ENCODE measurements around the gene SYT5.
A peak's percentile ranks its signal among the peaks of the same experiment; 100 is the strongest.
"Not testable (repeated sequence)": the region's sequence is repeated elsewhere in the genome, so short reads cannot be mapped to it uniquely, and the experiment has no call there.

SYT5 gene

DNA sequence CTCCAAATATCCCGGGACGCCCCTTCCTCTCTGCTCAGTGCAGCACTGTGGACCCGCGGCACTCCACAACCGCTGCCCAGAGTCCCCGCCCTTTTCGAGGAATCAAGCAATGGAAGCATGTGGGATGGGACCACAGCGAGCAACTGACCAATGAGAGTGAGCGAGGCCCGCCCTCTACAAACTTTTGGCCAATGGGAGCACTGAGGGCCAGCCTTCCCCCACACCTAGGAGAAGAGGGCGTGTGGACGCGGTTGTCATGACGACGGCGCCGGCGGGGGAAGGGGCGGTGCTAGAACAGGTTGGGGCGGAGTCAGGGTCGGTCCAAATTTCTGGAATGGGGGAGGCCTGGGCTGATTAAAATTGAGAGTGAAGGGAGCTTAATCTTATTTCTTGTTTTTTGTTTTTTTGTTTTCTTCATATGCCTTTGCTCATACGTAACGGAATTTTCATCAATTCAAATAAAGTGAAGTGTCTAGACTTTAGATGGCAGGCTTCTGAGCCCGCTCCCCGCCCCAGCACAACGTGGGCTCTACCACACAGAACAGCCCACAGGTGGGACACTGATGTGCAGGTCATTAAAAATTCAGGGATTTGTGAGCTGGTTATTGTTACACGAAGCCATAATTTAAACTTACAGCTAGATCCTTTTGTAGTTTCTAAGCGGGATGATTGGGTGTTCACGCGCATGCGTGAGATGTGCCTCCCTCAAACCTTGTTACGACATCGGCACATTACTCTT lies 13.4 kb downstream of the SYT5 start, which contains the start of gene DNAAF3:
DNAAF3 (minus strand) TSS at position 84 of the 739 bp plus-strand sequence. CDS start 200 bp downstream, outside the sequence.
- DNase-seq = peak; percentile 44

DNA sequence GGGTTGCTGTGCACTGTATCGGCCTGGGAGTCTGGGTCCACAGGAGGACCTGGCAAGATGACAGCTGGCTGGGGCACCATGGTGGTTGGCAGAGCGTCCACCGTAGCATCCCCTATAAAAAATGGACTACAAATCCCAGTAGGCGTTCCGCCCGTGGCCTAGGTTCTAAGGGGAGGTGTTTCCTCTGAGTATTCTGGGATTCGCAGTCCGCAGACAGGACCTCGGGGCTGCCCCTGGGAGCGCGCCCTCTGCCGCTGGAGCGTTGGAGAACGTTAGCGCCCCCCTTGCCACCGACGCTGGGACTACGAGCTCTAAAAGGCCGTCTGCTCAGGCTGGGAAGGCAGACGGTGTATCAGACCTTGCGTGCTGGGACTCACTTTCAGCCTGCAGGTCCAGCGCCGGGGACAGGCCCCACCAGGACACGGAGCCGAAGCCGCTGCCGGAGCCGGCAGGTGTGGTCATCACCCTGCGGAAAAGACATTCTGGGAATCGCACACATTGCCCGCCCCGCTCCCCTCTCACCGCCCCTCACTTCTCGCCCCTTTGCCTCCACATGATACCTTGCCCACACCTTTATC lies 14.0 kb downstream of the SYT5 start:
- DNase-seq = peak; percentile 50

DNA sequence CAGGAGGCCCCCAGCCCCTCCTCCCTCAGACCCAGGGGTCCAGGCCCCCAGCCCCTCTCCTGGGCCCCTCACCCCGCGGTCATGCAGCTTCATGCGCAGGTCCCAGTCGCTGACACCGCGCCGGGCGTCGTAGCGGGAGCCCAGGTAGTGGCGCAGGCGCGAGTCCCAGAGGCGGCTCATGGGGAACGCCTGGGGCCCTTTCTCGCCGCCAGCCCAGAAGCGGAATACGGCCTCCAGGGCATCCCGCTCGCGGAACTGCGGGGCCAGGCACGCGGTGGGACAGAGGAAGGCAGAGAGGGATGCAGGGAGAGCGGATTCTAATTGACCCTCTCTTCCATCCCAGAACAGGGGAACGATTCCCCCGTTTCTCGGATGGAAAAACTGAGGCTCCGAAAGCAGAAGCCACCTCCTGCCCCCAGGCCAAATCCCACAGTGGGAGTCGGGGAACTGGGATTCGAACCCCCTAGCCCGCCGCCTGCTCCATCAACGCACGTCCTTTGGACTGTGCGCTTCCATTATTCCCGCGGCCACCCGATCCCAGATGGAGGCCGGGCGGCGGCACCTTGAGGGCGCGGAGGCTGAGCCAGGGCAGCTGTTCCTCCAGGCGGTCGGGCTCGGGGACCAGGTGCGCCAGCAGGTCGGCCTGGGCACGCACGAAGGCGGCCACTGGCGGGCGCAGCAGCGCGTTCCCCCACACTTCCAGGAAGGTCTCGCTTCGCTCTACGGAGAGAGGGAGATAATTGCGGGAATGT lies 18.3 kb downstream of the SYT5 start:
- no peak for DNase-seq

DNA sequence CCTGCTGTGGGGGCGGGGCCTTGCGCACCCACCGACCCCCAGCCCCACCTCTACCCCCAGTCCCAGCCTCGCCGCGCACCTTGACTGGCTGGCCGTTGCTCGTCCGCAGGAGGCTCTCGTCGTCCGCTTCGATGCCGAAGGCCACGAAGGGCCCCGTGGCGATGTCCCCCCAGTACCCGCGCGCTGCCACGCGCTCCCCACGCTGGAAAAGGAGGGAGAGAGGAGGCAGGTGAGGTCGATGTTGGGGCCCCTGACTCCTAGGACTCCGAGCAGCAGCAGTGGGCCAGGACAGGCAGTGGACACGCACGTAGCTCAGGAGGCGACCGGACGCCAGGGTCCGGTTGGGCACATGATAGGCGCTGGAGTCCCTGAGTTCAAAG lies 19.1 kb downstream of the SYT5 start:
- DNase-seq = no peak

DNA sequence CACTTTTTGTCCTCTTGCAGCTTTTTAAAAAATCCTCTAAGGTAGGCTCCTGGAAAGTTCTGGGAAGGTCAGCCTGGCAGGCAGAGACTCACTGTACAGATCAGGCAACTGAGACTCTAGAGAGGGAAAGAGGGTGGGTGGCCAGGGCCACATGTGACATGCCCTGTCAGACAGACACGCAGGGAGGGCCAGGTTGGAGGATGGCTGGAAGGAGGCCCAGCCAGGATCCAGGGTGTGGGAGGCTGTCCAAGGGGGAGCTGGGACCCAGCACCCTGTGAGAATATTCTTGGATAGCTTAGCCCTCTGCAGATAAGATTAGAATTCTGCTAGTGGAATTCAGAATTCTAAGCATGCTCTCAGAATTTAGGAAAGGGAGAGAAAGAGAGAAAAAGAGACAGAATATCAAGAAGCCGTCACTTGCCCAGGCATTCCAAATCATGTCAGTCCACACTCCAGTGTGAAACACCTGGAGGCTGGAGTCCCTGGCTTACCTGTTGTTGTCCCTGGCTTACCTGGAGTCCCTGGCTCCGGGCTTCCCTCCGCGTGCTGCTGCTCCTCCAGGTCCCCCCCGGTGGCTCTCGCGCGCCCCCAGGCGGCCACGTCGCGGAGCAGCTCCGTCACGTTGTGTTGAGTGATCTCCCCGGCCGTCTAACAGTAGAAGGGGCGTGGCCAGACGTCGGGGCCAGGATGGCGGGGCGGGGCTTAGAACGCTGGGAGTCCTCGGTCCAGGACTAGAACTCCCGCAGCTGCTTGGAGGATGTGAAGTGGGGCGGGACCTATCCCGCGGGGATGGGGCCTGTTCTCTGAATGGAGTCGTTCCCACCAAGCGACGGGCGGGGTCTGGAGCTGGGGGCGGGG lies 19.7 kb downstream of the SYT5 start:
- DNase-seq = peak; percentile 81

DNA sequence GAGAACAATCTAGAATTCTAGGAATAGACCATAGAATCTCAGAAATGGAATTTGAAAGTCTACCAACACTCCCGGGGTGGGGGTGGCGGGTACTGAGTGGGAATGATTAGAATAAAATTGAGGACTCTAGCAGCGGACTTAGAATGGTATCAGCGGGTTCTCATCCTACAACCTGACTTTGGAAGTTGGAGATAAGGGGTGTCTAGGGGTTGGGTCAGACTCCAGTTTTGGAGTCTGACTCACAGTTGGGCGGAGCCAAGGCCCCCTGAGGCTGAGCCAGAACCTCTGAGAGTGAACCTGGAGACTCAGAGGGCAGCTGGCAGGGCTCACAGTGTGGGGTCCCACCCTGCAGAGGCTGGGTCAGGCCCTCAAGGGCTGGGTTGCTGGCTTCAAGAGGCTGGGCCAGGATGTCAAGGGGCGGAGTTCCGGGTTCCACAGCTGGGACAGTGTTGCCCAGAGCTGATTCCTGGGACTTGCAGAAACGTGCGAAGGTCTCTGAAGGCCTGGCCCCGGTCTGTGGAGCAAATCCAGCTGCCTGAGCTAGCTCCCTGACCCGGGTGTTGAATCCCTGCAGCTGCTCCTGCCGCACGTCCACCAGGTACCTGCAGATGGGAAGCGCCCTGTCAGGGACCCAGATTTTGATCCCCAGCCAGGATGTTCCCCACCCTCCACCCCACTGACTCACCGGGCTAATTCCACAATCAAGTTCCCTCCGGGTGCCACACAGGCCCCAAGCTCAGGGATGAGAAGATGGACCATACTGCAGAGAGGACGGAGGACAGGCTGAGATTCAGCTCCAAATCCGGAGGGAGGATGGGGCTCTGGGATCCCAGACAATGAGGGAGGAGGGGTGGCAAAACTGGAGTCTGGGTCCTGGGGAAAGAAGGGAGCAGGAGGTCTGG lies 21.0 kb downstream of the SYT5 start:
- DNase-seq = no peak

DNA sequence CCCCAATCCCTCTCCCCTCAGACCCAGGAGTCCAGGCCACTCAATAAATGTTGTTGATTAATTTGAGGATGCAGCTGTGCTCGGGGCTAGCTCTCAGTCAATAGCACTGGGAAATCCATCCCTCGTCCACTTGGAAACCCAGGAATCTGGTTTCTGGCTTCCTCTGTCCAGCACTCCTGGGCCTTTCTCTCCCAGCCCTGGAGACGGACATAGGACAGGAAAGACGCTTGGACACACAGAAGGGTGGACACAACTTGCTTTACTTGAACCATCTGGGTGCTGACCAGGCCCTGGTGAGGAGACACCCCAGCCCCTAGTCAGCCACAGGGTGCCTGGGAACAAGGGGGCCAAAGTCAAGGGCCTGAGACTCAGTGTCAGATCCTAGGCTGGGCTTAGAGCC lies 21.7 kb downstream of the SYT5 start:
- DNase-seq = no peak

DNA sequence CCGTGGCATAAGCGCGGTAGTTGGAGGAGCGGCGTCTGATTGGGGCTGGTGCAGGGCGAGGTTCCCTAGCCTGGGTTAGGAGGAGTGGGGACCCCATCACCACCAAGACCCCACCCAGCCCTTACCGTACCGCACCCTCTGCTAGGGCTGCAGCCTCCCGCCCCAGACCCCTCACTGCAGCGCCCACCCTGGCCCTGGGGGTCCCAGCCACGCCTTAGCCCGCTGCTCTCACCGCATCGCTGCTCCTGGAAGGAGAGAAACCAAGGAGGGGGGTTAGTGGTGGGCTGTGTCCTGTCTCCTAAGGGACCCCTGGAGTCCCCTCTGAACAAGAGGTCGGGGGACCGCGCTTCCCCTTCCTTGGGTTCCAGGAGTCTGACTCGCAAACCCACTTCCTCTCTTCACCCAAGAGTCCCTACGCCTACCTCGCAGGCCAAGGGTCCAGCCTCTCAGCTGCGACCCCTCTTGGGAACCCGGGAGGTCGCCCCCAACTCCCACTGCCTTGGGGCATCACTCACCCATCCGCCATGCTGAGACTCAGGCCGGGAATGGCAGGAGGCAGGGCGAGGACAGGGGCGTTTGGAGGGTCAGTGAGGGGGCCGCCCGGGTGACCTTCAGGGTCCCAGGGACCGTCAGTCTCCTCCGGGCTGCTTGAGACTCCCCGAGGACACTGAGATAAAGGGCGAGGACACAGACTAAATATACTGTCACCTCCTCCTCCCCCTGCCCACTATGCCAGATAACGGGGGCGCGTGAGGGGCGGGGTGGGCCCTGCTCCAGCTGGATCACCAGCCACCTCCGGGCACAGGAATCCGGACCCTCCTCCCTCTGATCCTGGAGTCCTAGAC lies 22.8 kb downstream of the SYT5 start, which contains the start of gene TNNI3:
TNNI3 (minus strand) TSS at position 669 of the 845 bp plus-strand sequence; CDS start at position 526, 143 bp downstream.
- no peak for DNase-seq

DNA sequence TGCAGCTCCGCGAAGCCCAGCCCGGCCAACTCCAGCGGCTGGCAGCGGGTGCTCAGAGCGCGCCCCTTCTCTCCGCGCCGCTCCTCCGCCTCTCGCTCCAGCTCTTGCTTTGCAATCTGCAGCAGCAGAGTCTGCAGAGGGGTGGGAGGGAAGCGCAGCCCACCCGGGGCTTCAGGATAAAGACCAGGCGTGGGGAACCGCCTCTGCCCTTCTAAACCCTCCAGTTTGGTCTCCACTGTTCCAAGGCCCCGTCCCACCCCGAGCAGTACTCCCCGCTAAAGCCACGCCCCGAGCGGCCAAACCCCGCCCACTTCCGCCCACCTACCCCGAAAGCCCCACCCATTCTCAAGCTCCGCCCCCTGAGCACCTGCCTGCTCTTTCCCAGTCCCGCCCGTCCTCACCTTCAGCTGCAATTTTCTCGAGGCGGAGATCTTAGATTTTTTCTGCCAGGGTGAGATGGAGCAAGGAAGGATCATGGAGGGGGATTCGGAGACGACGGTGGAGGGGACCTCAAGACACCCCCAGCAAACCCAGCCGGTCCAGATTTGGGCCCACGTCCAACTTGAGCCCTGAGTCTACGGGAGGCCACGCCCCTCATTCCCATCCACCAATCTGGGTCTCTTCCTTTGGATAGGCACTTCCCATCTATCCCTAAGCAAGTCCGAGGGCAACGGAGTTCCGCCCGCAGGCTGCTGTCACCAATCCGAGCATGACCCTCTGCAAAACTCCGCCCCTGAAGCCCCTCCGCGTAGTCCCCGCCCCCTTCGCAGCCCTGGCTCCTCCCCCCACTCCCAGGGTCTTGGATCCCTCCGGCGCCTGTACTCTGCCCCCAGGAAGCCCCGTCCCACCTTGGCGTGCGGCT lies 23.7 kb downstream of the SYT5 start:
- no peak for DNase-seq

DNA sequence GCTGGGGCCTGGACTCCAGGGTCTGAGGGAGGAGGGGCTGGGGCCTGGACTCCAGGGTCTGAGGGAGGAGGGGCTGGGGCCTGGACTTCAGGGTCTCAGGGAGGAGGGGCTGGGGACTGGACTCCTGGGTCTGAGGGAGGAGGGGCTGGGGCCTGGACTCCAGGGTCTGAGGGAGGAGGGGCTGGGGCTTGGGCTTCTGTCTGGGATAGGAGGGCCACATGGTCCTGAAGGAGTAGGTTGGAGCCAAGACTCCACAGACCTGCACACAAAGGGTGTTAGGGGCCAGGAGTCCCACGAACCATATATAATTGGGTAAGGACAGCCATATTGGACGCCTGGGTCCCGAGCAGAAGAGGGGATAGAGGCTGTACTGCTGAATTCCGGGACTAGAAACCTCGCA lies 24.3 kb downstream of the SYT5 start:
- not testable (repeated sequence) for DNase-seq

DNA sequence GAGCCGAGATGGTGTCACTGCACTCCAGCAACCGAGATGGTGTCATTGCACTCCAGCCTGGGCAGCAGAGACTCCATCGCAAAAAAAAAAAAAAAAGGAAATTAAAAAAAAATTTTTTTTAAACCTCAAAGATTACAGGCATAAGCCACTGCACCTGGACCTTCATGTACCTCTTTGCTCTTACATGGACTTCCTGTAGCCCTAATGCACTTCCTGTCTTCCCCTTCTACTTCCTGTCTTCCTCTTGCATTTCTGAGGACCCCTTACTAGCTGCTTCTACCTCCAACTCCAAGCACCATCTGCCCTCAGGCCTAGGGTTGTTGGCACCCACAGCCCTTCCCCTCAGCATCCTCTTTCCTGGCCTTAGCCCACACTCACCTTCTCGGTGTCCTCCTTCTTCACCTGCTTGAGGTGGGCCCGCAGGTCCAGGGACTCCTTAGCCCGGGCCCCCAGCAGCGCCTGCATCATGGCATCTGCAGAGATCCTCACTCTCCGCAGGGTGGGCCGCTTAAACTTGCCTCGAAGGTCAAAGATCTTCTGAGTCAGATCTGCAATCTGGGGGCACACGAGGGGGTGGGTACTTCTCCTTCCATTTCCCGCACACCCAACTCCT lies 26.3 kb downstream of the SYT5 start:
- DNase-seq = no peak

DNA sequence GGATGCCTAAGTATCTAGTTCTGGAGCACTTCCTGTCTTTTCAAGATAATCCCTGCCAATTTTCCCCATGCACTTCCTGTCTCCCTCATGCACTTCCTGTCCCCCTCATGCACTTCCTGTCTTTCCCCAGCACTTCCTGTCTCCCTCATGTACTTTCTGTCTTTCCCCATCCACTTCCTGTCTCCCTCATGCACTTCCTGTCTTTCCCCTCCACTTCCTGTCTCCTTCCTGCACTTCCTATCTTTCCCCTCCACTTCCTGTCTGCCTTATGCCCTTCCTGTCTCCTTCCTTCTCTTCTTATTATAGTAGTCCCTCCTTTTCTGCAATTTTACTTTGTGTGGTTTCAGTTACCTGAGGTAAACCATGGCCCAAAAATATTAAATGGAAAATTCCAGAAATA lies 28.1 kb downstream of the SYT5 start:
- no peak for DNase-seq

DNA sequence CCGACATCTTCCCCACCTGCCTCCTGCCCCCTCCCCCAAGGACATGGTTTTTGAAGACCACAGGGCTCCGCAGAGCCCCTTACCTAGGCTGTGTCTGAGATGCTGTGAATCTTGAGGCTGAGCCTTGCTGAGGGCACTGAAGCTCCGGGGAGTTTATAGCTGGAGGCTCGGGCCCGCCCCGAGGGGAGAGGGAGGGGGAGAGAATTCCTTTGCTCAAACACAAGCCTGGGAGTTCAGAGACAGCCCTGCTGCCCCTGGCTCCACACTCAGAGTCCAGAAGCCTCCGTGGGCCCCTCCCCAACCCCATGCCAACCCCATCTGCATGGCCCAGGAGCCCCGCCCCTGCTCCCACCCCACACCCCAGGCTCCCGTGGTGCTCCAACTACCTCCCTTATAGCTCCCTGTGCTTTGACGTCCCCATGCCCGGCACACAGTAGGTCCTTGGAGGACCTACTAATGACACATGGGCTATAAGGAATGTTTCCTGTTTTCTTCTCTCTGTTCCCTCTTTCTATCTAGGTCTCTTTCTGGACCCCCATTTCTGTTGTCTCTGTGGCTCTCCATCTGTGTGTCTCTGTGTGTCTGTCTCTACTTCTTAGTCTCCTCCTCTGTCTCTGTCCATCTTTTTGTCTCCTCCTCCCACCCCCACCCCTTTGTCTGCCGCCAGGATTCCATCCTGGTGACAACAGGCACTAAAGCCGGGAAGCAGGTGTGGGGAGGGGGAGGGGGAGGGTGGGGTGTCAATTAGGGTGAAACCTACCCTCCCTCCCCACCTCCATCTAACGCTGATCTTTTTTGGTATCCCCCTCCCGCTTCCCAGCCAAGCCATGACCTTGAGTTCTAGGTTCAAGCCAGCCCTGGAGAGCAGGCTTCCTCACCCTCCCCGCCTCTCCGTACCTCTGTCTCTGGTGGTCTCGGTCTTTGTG lies 30.7 kb downstream of the SYT5 start, which contains the start of gene TNNT1:
TNNT1 (minus strand) TSS at position 129 of the 926 bp plus-strand sequence. CDS start 2,049 bp downstream, outside the sequence.
- DNase-seq = no peak

DNA sequence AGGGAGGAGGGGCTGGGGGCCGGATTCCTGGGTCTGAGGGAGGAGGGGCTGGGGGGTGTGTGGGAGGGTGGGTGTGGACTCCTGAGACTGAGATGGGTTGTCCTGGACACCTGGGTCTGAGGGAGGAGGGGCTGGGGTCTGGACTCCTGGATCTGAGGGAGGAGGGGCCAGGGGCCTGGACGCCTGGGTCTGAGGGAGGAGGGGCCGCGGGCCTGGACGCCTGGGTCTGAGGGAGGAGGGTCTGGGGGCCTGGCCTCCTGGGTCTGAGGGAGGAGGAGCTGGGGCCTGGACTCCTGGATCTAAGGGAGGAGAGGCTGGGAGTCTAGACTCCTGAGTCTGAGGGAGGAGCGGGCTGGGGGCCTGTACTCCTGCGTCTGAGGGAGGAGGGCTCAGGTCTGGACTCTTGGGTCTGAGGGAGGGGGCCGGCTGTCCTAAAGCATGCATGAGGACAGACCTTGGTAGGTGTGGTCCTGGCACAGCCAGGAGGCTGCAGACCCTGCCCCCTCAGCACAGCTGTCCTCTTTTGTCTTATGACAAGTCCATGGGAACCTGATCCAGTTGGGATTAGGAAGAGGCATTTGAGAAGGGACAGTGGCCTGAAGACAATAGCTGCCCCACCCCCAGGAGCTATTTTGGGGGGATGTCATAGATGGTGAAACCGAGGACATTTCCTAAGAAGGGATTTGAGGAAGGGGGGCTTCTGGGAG lies 32.4 kb downstream of the SYT5 start:
- DNase-seq = no peak

DNA sequence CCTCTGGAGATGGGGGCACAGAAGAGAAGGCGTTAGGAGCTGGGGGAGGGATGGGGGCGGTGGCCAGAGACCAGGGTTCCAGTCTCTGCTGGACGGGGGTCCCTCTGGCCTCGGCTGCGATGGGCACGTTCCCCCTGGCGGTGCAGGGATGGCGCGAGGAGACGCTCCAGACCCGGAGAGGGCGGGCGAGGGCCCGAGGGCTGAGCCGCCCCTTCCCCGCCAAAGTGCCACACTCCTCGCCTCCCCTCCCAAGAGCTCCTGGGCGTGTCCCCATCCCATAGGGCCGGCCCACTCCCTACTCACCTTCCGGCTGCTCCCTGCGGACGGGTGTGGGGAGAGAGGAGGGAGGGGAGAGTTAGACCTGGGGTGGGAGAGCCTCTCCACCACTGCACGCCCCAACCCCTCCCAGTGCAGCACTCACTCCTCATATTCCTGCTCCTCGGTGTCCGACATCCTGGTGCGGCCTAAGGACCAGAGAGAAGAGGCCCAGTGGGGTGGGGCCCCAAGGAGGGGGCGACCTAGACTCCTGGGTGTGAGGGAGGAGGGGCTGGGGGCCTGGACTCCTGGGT lies 33.3 kb downstream of the SYT5 start:
- no peak for DNase-seq

DNA sequence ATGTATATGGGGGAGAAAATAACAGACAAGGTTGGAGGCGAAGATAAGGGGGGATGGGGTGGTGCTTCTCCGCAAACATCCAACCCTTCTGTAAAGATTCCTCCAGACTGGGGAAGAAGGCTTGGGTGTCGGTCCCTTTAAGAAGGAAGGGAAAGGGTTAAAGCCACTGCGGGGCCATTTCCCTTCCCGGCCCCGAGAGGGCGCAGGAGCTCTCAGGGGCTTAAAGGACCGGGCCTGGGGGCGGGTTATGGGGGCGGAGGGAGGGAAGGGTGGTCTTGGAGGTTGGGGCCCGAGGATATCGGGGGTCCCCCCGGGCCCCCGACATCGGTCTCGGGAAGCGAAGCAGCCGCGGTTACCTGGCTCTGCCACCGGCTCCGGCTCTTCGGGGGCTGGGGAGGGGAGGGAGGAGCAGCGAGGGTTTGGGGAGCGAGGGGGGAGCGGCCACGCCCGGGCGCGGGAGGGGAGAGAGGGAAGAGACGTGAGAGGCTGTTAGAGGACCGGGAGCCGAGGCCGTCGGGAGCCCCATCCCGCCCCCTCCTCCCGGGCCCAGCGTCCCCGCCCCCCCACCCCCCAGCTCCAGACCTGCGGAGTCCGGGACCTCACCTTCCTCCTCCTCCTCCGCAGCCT lies 33.9 kb downstream of the SYT5 start:
- DNase-seq = no peak

DNA sequence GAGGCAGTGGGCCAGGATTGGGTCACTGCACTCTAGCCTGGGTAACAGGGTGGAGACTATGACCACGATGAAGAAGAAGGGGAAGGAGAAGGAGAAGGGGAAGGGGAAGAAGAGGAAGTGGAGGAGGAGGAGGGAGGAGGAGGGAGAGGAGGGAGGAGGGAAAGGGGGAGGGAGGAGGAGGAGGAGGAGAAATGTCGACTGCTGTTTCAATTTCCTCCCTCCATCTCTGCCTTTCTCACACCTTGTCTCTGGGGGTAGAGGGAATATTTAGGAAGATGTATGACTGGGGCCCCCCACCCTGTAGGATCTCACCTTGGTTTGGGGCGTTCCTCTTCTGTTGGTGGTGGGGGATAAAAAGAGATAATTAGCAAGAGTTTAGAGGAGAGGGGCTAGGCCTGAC lies 34.9 kb downstream of the SYT5 start:
- no peak for DNase-seq

Data from activated CD8-positive, alpha-beta memory T cell treated with anti-CD3 and anti-CD28 coated beads, Interleukin-2, amount 50 U/mL, for 4 hours (primary cell).